Neutrophil (primary cell): ENCODE results near the gene ASMT.
"Not testable (repeated sequence)": the region's sequence is repeated elsewhere in the genome, so short reads cannot be mapped to it uniquely, and the experiment has no call there.

Experiments used
- H3K27ac ChIP-seq: fragments of 200-600 bp; sonication (generic); 2 replicates; pipeline ENCODE4 v1.5.1; 2016; ENCODE audit warnings: mild to moderate bottlenecking, moderate library complexity
- H3K27me3 ChIP-seq: fragments of 200-600 bp; sonication (generic); 2 replicates; pipeline ENCODE4 v1.6.0; 2016; ENCODE audit warnings: mild to moderate bottlenecking
- H3K36me3 ChIP-seq: fragments of 200-600 bp; sonication (generic); 2 replicates; pipeline ENCODE4 v1.5.1; 2017
- H3K4me1 ChIP-seq, 2 experiments: fragments of 200-600 bp in 1 of 2; sonication (generic) in 1 of 2; 1 replicate in 1 of 2; 2 replicates in 1 of 2; pipeline versions ENCODE4 v1.5.1 to v1.6.1; 2013 to 2016; ENCODE audit warnings: low read depth in 1 of 2, low read length in 1 of 2, mild to moderate bottlenecking in 1 of 2, moderate library complexity in 1 of 2; ENCODE audit not compliant: control insufficient read depth in 1 of 2, insufficient read depth in 1 of 2
- H3K4me3 ChIP-seq, 2 experiments: fragments of 200-600 bp in 1 of 2; sonication (generic) in 1 of 2; 1 replicate in 1 of 2; 2 replicates in 1 of 2; pipeline ENCODE4 v1.5.1; 2013 to 2016; ENCODE audit warnings: low read depth in 1 of 2, low read length in 1 of 2, mild to moderate bottlenecking in 1 of 2, moderate library complexity in 1 of 2
- H3K9me3 ChIP-seq: fragments of 200-600 bp; sonication (generic); 2 replicates; pipeline ENCODE4 v1.5.1; 2016
- TF ChIP-seq, protein P1 (sequence below): fragments of 200-600 bp; sonication (generic); IDR thresholded peaks from 2 replicates; pipeline ENCODE4 v1.5.1; 2016; ENCODE audit warnings: antibody characterized with exemption

Gene ASMT

DNA sequence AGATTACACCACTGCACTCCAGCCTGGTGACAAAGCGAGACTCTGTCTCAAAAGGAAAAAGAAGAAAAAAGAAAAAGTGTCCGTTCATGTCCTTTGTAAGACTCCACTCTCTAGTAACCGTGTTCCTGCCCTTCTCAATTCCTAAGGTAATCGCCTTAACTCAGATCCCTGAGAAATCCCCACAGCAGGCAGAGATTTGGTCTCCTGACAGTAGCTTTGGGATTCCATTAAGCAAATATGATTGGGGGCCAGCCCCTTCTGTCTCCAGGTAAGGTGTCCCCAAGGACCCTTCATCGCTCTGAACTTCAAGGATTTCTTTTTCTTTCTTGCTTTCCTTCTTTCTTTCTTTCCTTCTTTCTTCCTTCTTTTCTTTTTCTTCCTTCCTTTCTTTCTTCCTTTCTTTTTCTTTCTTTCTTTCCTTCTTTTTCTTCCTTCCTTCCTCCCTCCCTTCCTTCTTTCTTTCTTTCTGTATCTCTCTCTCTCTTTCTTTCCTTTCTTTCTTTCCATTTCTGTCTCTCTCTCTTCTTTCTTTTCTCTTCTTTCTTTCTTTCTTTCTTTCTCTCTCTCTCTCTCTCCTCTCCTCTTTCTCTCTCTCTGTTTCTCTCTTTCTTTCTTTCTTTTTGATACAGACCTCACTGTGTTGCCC lies 2.1 kb upstream of the ASMT start:
- no peaks in the 10 kb centered on the region for H3K36me3 ChIP-seq
- no peaks in the 10 kb centered on the region for H3K4me1 ChIP-seq
- H3K9me3 ChIP-seq = no peaks in the 10 kb centered on the region
- no peak overlapping the region for H3K27ac ChIP-seq
- no peaks in the 10 kb centered on the region for H3K27me3 ChIP-seq
- TF ChIP-seq, protein P1, sequence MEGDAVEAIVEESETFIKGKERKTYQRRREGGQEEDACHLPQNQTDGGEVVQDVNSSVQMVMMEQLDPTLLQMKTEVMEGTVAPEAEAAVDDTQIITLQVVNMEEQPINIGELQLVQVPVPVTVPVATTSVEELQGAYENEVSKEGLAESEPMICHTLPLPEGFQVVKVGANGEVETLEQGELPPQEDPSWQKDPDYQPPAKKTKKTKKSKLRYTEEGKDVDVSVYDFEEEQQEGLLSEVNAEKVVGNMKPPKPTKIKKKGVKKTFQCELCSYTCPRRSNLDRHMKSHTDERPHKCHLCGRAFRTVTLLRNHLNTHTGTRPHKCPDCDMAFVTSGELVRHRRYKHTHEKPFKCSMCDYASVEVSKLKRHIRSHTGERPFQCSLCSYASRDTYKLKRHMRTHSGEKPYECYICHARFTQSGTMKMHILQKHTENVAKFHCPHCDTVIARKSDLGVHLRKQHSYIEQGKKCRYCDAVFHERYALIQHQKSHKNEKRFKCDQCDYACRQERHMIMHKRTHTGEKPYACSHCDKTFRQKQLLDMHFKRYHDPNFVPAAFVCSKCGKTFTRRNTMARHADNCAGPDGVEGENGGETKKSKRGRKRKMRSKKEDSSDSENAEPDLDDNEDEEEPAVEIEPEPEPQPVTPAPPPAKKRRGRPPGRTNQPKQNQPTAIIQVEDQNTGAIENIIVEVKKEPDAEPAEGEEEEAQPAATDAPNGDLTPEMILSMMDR = no peak
- no peak overlapping the region for H3K4me3 ChIP-seq

DNA sequence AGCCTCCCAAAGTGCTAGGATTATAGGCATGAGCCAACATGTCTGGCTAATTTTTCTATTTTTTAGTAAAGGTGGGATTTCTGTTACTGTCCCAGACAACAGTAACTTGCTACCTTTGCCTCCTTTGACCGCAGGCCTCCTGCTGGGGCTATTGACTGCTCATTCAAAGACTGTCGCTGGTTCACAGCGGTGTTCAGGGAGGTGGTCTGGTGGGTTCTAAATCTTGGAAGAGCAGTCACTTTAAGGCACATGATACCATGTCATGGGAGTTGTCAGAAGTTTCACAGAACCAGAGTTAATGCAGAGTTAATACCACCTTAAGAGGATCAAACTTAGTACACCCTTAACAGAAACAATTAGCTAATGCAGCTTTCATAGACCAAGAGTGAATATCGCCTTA lies 3.8 kb downstream of the ASMT start:
- H3K9me3 ChIP-seq = no peaks in the 10 kb centered on the region
- peaks cover 12 to 13% of the 10 kb centered on the region in 2 experiments for H3K4me1 ChIP-seq
- TF ChIP-seq, protein P1 = no peak
- no peaks in the 10 kb centered on the region for H3K36me3 ChIP-seq
- no peak overlapping the region for H3K27ac ChIP-seq
- no peak overlapping the region for H3K4me3 ChIP-seq
- peaks cover 14% of the 10 kb centered on the region for H3K27me3 ChIP-seq

DNA sequence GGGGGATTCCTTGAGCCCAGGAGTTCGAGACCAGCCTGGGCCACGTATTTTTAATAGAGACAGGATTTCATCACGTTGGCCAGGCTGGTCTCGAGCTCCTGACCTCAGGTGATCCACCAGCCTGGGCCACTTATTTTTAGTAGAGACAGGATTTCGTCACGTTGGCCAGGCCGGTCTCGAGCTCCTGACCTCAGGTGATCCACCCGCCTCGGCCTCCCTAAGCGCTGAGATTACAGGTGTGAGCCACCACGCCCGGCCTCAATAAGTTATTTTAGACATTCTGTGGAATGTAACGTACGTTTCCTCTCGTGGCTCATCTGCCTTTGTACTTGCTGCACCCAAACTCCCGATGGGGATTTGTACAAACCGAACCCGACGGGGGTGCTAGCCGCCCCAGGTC lies 8.8 kb downstream of the ASMT start:
- TF ChIP-seq, protein P1 = no peak
- H3K4me1 ChIP-seq = peaks cover 12 to 13% of the 10 kb centered on the region in 2 experiments

DNA sequence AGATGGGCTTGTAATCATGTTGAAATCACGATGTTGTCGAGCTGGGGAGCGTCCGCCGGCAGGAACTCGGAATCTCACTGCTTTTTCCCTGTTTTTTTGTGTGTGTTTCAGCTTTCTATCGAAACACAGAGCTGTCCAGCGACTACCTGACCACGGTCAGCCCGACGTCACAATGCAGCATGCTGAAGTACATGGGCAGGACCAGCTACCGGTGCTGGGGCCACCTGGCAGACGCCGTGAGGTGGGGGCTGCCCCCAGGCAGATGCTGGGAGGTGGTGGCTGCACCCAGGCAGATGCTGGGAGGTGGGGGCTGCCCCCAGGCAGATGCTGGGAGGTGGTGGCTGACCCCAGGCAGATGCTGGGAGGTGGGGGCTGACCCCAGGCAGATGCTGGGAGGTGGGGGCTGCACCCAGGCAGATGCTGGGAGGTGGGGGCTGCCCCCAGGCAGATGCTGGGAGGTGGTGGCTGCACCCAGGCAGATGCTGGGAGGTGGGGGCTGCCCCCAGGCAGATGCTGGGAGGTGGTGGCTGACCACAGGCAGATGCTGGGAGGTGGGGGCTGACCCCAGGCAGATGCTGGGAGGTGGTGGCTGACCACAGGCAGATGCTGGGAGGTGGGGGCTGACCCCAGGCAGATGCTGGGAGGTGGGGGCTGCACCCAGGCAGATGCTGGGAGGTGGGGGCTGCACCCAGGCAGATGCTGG lies 9.4 kb downstream of the ASMT start:
- not testable (repeated sequence) for H3K36me3 ChIP-seq, H3K9me3 ChIP-seq, H3K27ac ChIP-seq, H3K4me3 ChIP-seq
- peaks cover 12 to 13% of the 10 kb centered on the region in 2 experiments for H3K4me1 ChIP-seq
- peaks cover 28% of the 10 kb centered on the region for H3K27me3 ChIP-seq

More for the DNA sequence above, 8.8 kb downstream of the ASMT start:
- Histone ChIP-seq H3K27ac (no peak overlapping the region), H3K4me3 (no peak overlapping the region), H3K9me3 (no peaks in the 10 kb centered on the region), H3K36me3 (no peaks in the 10 kb centered on the region), H3K27me3 (peaks cover 24% of the 10 kb centered on the region)

DNA sequence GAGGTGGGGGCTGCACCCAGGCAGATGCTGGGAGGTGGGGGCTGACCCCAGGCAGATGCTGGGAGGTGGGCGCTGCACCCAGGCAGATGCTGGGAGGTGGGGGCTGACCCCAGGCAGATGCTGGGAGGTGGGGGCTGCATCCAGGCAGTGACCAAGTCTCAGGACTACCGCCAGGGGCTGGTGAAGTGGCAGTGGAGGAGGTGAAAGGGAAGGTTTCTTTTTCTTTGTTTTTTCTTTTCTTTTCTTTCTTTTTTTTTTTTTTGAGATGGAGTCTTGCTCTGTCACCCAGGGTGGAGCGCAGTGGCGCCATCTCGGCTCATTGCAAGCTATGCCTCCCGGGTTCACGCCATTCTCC lies 10.0 kb downstream of the ASMT start:
- not testable (repeated sequence) for H3K27ac ChIP-seq, H3K9me3 ChIP-seq

DNA sequence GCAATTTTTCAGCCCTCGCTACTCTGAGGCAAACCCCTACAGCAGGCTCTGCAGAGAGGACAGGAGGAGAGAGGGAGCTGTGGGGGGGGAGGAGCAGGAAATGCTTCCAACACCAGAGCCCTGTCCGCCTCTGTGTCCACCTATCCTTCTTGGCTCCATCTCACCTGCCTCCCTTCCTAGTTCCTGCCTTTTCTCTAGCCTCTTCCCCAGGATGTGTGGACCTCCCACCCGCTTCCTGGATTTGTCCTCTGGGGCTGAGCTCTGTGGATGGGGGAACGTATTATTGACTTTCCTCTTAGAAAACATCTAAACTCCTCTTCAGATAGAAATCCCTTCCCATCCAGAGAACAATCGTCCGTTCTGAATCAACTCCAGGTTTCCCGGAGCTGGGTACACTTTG lies 14.4 kb downstream of the ASMT start:
- H3K36me3 ChIP-seq = no peaks in the 10 kb centered on the region
- no peaks in the 10 kb centered on the region for H3K4me1 ChIP-seq
- no peak overlapping the region for H3K27ac ChIP-seq
- H3K27me3 ChIP-seq = peaks cover 12% of the 10 kb centered on the region
- H3K4me3 ChIP-seq = no peak overlapping the region
- no peaks in the 10 kb centered on the region for H3K9me3 ChIP-seq
- TF ChIP-seq, protein P1 = no peak

More for the DNA sequence above, 10.0 kb downstream of the ASMT start:
- not testable (repeated sequence) for H3K36me3 ChIP-seq, H3K4me3 ChIP-seq
- Histone ChIP-seq H3K4me1 (peaks cover 12 to 13% of the 10 kb centered on the region in 2 experiments), H3K27me3 (peaks cover 31% of the 10 kb centered on the region)
